ENCODE measurements around the gene ZNF672.

DNA sequence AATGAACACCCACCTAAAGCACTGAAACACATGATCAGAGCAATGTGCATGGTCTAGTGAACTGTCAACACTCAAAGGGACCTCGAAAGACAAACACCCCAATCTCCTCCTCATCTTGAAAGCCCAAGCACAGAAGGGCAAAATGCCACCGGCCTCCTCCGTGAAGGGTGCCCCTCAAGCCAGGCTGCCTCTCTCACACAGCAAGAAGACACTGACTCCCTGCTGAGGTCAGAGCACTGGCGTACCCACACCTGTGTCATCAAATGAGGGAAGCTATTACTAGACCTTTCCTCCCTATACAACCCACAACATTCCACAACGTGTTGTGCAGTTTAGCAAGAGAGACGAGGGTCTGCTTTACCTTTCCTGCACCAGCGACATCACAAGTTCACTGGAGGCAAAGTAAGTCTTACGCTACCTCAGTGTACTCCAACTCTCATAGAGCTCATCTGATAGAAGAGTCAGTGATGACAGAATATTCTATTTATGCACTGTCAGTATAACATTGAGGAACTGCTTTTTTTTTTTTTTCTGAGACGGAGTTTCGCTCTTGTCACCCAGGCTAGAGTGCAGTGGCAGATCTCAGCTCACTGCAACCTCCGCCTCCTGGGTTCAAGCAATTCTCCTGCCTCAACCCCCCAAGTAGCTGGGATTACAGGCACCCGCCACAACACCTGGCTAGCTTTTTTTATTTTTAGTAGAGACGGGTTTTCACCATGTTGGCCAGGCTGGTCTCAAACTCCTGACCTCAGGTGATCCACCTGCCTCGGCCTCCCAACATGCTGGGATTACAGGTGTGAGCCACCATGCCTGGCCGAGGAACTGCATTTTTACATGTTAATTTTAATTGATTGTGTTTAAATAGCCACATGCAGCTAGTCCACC lies 15.6 kb upstream of the ZNF672 start:
- TF ChIP-seq, protein P1, sequence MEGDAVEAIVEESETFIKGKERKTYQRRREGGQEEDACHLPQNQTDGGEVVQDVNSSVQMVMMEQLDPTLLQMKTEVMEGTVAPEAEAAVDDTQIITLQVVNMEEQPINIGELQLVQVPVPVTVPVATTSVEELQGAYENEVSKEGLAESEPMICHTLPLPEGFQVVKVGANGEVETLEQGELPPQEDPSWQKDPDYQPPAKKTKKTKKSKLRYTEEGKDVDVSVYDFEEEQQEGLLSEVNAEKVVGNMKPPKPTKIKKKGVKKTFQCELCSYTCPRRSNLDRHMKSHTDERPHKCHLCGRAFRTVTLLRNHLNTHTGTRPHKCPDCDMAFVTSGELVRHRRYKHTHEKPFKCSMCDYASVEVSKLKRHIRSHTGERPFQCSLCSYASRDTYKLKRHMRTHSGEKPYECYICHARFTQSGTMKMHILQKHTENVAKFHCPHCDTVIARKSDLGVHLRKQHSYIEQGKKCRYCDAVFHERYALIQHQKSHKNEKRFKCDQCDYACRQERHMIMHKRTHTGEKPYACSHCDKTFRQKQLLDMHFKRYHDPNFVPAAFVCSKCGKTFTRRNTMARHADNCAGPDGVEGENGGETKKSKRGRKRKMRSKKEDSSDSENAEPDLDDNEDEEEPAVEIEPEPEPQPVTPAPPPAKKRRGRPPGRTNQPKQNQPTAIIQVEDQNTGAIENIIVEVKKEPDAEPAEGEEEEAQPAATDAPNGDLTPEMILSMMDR (IDR thresholded peaks at IDR 0.05) = no peak
- TF ChIP-seq POLR2A (IDR thresholded peaks at IDR 0.05) = no peak
